NCI-H748 treated with DMSO at 0.1 percent for 48 hours (cell line): ENCODE results near the gene PPP3R1.
A peak's percentile ranks its signal among the peaks of the same experiment; 100 is the strongest.
"Not testable (repeated sequence)": the region's sequence is repeated elsewhere in the genome, so short reads cannot be mapped to it uniquely, and the experiment has no call there.

Experiments
- DNase-seq: peaks from one replicate; lab custom pipeline; 2025; lab: John Stamatoyannopoulos, UW

The PPP3R1 gene

GRCh38 chr2:68188831-68189230 is 63.5 kb downstream of the PPP3R1 start:
- DNase-seq = no peak

- DNase-seq = no peak
Measured at GRCh38 chr2:68187329-68187728, 65.0 kb downstream of the PPP3R1 start.

- DNase-seq = peak; percentile 8
Measured at GRCh38 chr2:68185541-68186164, 66.7 kb downstream of the PPP3R1 start.

GRCh38 chr2:68182902-68183301 is 69.4 kb downstream of the PPP3R1 start:
- no peak for DNase-seq

- no peak for DNase-seq
Measured at GRCh38 chr2:68178954-68179627, 73.2 kb downstream of the PPP3R1 start.

- DNase-seq = no peak
Measured at GRCh38 chr2:68178432-68178831, 73.9 kb downstream of the PPP3R1 start.

- no peak for DNase-seq
Measured at GRCh38 chr2:68177541-68177940, 74.8 kb downstream of the PPP3R1 start.

DNA sequence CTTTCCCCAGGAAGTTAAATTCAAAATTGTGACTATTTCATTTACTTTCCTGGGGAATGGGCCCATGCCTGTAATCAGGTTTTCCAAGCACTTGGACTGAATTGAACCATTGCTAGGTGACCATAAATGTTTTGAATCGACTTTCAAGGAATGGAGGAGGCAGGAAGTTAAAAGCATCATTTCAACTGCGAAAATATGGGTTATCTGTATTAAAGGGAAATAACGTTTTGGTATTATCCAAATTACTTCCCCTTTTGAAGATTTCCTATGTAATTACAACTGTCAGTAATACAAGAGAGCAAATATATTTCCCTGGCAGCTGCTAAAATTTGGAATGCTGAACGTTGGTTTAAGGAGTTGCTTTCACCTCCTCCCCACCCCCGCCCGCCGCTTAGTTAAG is 75.7 kb downstream of the PPP3R1 start:
- no peak for DNase-seq

DNA sequence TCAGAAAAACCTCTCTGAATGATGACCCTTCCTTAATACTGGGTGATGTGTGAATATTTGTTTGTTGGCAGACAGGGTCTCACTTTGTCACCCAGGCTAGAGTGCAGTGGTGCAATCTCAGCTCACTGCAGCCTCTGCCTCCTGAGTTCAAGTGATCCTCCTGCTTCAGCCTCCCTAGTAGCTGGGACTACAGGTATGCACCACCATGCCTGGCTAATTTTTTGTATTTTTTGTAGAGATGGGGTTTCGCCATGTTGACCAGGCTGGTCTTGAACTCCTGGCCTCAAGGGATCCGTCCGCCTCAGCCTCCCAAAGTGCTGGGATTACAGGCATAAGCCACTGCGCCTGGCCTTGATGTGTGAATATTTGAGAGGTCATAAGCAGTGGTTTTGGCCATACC is 77.1 kb downstream of the PPP3R1 start:
- DNase-seq = not testable (repeated sequence)

GRCh38 chr2:68172990-68173700 is 79.2 kb downstream of the PPP3R1 start:
- no peak for DNase-seq

- no peak for DNase-seq
Measured at GRCh38 chr2:68172521-68172920, 79.8 kb downstream of the PPP3R1 start.

DNA sequence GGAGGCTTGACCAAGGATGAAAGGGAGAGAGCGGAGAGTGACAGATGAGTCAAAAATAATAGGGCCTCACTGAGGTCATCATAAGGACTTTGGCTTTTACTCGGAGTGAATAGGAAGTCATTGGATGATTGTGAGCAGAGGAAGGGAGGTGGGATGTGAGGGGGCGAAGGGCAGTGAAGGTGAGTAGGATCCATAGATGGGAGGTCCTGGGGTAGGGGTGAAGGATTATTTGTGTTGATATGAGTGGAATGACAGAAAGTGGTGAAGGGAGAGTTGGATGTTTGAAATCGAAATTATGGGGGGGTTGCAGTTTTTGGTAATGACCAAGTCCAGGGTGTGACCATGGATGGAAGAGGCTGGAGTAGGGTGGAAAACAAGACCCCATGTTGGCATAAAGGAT is 80.6 kb downstream of the PPP3R1 start:
- DNase-seq = no peak

- DNase-seq = no peak
Measured at GRCh38 chr2:68171146-68171545, 81.2 kb downstream of the PPP3R1 start.

DNA sequence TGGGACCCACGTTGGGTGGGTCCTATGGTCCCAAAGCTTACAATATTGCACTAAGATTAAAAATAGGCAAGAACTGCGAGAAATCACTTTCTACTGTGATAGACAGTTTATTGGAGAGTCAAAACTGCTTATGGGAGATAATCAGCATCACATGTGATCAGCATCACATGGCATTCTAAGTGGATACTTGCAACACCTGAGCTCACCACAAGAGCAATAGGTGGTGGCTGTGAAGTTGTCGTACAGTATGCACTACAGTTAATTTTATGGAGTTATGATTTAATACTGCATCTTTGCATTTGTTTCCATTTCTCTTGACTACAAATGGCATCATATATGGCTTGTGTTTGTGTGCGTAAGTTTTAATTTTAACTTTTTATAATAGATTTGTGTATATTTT is 83.0 kb downstream of the PPP3R1 start:
- DNase-seq = no peak

- no peak for DNase-seq
Measured at GRCh38 chr2:68167186-68167585, 85.1 kb downstream of the PPP3R1 start.

- no peak for DNase-seq
Measured at GRCh38 chr2:68163641-68164040, 88.7 kb downstream of the PPP3R1 start.

DNA sequence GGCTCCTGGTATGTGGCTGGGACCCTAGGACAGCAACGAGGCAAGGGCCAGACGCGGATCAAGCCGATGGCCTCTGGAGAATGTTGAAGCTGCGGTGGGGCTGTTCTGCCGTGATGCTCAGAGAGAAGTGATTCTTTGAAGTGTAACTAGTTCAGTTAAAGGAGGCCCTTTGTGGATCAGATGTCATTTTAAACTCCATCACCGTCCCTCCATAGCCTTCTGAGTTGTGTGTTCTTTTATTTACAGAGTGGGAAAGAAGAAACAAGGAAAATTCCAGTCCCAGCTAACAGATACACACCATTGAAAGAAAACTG is 94.2 kb downstream of the PPP3R1 start:
- DNase-seq = no peak

GRCh38 chr2:68157402-68158133 is 94.8 kb downstream of the PPP3R1 start, which contains the start of gene PNO1:
TSS of gene PNO1 (plus strand) at chr2:68157888. CDS start at chr2:68157935, 47 bp downstream.
- peak; percentile 86 for DNase-seq

DNA sequence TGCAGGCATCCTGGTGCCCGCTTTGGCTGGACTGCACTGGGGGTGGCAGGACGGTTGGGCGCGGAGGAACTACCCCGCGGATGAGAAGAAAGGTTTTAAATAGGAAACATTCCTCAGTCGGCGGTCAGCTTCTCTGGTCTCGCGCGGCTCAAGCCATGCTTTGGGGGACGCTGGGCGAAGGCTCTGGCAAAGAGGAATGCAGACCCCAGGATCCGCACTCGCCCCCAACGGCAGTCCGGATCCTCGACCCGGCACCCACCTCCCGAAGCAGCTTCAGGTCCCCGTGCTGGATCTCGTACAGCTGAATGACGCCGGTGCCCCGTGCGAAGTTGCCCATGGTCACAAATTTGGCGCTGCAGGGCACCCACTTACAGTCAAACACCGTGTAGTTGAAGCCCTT is 95.3 kb downstream of the PPP3R1 start:
- DNase-seq = no peak

- DNase-seq = no peak
Measured at GRCh38 chr2:68156419-68156818, 95.9 kb downstream of the PPP3R1 start.

DNA sequence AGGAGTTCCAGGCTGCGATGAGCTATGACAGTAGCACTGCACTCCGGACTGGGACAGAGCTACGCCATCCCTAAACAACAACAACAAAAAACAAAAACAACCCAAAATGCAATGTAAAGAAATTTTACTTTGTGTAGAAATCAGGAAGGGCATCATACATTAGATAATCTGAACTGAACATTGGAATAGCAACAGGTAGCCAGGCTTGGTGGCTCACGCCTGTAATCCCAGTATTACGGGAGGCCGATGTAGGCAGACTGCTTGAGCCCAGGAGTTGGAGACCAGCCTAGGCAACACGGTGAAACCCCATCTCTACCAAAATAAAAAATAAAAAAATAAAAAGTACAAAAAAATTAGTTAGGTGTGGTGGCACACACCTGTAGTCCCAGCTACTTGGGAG is 96.7 kb downstream of the PPP3R1 start:
- no peak for DNase-seq

GRCh38 chr2:68152681-68153347 is 99.5 kb downstream of the PPP3R1 start:
- no peak for DNase-seq
